GM11168 (cell line): ENCODE data around the gene GLYR1.

ENCODE experiments used
- in situ Hi-C: fragments of 300-500 bp; cut with MboI; formaldehyde crosslinking; loops from one replicate; pipeline ENCODE4 v1.12.0; 2022; ENCODE audit warnings: low sequenced_read_pairs; ENCODE audit not compliant: unreplicated experiment

The GLYR1 gene

DNA sequence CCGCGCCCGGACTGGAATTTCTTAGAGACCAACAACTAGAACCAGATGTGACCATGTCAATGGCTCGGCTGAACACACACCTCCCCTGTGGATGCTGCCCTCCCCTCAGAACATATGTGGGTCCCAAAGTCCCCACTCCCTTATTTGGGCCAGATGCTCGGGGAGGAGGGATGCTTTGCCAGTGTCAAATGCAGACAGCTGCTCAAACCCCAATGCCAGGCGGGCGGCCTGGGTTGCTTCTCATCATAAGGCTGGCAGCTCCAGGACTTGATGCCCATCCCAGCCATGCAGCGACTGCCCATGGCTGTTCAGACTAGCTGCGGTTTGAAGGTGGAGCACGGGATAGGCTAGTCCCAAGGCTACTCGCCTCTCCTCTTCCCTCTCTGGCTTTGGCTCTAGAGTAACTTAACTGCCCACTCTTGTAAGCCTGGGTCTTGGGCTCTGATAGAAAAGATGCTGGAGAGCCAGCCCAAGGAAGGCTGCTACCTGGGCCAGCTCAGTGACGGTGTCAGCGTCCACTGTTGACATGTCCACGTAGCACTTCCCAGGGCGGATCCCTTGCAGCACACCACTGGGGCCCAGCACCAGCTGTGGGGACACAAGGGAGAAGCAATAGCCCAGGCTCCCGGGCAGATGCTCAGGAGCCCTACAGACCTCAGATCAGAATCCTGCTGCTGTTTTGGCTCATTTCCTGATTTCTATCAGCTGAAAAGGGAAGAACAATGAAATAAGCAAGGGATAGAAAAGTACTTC lies 33.7 kb downstream of the GLYR1 start:
- in situ Hi-C loops = no loop called here

DNA sequence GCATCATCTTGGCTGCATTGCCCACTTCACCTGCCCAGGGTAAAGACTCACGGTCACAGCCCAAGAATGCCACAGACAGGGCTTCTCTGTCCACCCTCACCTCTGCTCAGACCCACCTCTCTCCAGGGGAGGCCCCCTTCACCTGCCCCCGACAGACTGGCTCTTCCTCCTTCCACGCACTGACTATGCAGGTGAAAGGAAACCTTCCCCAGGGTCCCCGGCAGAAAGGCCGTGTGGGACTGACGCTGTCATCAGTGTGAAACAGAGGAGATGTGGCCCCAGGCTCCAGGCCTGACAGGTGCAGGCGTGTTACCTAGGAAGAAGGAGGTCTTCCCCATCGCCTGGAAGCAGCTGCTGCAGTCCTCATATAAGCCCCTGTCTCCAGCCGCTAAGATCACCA lies 35.3 kb downstream of the GLYR1 start:
- in situ Hi-C loops = no loop called here

DNA sequence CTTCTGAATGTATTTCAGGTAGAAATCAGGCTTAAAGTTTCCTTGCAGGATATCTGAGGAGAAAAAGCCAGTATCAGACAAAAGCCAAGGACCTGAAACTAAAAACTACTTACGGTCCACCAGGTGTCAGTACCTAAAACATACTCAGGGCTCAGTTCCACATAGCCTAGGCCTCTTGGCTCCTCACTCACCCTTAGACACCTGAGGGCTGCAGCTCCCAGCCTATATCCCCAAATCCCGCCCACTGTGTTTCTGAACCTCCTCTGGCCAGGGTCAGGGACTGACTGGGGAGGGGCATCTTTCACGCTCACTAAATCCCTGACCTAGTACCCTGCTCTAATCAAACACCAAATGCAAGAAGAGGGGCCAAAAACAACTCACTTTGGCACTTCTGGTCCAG lies 35.8 kb downstream of the GLYR1 start:
- in situ Hi-C loops = no loop called here

DNA sequence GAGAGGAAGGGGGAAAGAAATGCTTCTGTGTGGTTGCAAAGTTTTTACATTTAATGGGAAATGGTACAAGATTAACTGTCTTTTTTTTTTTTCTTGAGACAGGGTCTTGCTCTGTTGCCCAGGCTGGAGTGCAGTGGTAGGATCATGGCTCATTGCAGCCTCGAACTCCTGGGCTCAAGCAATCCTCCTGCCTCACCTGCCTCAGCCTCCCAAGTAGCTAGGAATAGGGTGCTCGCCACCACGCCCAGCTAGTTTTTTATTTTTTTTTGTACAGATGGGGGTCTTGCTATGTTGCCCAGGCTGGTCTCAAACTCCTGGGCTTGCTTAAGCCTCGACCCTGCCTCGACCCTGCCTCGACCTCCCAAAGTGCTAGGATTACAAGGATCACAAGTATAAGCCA lies 40.8 kb downstream of the GLYR1 start:
- in situ Hi-C loops = no loop called here

DNA sequence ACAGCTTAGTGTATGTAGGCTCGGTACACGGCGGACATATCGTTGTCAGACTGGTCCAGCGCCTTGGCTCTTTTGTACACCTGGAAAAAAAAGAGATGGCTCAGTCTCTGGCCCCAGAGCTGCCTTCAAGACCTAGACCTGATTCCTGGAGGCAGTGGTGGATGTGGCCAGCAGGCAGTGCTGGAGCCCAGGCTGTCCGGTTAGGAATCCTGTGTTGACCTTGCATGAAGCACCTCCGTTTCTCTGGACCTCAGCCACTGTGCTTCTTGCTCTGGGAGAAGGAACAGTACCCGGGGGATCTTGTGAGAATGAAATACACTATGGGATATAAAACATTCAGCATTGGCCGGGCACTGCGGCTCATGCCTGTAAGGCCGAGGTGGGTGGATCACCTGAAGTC lies 41.9 kb downstream of the GLYR1 start:
- in situ Hi-C loops = no loop called here

DNA sequence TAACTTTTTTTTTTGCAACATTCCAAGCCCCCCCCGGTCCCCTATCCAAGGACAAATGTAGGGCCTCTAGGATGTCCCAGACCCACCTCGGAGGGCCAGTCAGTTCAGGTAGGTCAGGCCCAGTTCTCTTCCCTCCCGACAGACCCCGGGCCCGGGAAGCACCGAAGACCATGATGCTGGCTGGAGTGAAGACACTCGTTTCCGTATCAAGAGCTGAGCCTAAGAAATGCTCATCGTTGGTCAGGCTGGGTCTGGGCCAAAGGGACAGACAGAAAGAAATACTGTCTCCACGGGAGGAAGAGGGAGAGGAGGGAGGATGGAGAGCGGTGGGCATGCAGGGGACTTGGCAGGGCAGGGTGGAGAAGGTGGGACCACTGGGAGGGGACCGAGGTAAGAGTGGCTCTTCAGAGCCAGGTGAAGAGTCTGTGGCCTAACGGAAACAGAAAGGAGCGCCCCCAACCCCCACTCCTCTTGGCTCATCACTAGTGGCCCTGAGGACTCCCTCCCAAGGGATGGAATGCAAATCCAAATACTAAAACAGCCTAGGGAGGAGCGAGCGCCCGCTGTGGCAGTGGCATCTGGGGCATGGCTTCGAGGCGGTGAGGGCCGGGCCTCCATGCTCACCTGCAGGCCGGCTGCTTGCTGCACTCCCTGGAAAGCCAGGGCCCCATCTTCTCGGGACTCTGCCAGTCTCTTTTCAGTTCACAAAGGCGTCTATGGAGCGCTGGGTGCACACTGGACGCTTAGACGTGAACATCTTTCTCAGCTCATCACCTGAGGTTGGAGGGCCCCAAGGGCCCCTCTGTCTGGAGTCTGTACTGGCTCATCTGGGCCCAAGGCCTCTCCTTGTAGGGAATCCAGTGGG lies 43.0 kb downstream of the GLYR1 start:
- in situ Hi-C loops = no loop called here

DNA sequence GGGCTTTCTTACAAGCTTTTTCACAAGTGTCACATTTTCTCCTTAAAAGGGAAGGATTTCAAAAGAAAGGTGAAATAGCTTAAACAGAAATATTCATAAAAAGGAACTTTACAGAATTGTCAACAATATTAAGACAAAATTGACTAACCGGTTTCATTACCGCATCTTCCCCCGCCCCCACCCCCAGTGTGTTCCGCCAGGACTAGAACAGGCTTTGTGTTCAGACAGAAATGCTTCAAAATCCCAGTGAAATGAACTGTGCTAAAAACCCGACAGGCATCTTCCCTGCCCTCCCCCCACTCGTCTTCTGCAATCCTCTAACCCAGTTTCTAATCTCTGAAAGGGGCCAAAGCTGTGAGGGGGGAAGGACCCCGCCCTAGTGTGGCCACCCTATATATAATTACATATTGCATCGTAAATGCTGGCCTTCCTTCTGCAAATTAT lies 43.7 kb downstream of the GLYR1 start:
- in situ Hi-C loops = no loop called here

DNA sequence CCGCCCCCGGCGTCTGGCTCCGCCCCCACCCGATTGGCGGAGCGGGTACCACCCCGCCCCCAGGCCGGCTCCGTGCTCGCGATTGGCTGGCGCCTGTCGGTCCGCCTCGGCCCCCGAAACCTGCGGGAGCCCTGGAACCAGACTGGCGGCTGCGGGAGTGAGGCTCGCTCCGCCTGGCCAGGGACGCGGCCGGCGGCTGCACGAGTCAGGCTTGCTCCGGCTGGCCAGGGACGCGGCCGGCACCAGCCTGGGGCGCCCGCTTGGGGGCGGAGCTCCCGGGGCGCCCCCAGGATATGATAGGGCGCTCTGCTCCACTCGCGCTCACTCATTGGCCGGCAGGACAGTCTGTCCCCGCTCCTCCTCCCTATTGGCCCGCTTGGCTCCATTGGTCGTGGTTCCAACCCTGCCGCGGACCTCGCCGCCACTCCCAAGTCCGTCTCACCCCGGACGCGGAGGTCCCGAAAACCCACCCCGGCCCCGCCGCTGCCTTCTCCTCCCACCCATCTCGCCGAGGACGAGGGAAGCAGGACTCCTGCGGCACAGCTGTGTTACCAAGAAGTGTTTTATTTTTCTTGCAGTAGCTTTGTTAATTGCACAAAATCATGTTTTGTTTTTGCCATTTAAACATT lies 44.3 kb downstream of the GLYR1 start:
- in situ Hi-C loops = no loop called here

DNA sequence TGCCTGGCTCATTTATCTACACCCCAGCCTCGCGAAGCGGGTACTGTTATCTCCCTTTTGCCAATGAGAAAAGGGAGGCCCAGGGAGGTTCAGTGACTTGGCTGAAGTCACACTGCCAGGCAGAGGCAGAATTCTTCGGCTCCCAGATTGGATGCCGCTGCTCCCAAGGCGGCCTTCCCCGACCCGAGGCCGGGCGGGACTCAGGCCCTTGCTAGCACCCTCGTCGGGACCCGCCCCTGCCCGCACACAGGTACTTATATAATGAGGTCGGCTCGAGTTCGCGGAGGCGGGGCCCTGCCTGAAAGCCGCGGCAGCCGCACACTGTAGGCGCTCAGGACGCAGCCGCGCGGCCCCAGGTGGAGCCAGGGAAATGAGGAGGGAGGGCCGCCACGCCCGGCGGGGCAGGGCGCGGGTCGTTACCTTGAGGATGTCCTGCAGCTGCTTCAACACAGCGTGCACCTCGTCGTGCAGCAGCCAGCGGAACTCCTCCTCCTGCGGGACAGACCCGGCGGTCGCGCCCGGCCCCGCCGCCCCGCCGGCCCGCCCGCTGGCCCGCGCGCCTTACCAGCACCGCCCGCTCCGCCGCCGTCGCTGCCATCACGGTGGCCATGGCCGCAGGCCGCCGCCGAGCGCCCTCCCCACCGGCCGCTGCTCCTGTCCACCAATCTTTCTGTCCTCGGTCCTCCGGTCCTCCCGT lies 45.0 kb downstream of the GLYR1 start, which contains the start of gene ROGDI:
ROGDI (minus strand) TSS at position 672 of the 697 bp plus-strand sequence; CDS start at position 610, 62 bp downstream.
- in situ Hi-C loops = no loop called here

DNA sequence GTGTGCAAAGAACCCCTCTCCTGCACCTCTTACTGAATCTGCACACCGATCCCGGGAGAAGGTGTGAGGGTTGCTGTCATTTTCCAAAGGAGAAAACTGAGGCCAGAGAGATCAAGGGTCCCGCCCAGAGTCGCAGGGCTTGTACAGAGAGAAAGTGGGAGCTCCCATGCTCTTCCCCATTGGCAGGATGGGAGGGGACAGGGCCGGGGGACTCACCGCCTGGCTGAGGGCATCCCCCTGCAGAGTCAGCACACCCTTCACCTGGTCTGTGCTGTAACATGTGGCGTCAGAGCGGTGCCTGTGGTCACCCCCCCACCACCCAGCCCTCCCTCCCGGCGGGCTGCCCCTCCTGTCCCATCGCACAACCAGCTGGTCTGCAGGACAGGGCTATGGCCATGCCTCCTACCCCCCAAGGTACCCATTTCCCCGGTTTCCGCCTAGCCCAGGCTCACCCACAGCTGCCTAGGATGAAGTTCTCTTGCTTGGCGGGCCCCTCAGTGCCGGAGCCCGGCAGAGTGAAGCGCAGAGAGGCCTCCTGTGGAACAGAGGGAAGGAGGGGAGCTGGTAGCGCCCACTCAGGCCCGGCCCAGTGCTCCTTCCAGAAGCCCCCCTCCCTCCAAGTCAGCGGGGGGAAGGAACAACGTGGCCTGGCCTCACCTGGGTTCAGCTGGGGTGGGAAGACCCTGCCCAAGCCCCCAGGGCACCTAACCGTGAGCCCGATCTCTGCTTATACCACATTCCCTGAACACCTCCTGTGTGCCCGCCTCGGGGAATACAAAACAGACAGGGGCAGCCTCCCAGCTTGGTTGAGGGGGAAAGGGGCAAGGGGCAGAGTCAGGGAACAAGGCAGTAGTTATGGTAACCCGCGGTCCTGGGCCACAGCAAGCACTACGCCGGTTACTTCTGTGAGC lies 45.8 kb downstream of the GLYR1 start:
- in situ Hi-C loops = no loop called here

DNA sequence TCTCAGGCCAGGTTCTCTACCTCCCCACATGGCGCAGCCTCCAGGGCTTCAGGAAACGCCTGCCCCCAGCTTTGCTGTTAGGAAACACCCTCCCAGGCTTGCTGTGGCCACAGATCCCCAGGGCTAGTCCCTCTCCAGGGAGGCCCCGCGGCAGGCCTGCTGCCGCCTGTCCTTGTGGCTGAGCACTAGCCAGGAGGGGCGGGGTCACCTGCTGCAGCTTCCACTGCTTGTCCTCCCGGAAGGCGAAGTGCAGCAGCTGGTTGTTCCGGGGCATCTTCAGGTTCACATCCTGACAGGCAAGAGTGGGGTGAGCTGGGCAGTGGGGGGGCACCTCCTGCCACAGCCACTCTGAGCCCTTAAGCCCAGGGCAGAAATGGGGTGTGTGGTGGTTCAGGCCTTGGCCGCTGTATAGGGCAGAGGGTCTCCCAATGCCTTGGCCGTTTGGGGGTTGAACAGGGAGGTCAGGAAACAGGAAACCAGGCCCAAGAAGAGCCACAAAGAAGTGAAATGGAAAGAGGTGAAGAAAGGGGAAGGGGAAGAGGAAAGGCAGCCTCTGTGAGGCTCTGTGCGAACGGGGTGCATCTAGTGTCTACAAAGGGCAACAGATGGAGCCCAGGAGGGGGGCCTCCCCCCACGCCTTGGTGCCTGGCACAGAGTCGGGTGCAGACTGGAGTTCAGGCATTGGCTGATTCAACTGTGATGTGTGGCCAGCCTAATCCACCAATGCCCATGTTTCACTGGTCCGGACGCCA lies 46.6 kb downstream of the GLYR1 start:
- in situ Hi-C loops = no loop called here

DNA sequence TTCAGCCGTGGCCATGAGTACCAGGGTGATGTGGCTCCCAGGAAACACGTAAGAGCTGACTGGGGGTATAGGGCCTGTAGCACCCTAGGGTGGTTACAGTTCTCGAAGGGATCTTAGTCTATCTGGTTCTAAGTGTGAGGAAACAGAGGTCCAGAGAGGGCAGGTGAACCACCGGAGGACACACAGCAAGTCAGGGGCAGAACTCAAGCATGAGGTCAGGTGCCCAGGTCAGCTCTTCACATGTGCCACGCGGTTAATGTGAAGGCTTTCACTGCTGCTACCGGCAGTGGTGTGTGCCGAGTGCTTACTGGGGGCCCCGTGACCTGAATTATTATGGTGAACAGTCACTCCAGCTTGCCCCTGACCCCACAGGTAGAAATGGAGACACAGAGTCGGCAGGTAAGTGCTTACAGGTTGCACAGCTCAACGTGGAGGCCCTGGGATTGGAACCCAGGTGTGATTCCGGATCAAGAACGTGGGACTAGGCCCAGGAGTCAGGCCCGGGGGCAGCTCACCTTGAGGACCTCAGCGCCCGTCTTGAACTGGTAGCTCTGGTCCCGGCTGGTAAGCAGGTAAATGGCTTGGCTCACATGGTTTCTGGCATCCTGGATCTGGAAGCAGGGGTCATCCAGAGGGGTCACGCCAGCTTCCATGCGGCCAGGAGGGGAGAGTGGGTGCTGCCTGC lies 47.8 kb downstream of the GLYR1 start:
- in situ Hi-C loops = no loop called here

DNA sequence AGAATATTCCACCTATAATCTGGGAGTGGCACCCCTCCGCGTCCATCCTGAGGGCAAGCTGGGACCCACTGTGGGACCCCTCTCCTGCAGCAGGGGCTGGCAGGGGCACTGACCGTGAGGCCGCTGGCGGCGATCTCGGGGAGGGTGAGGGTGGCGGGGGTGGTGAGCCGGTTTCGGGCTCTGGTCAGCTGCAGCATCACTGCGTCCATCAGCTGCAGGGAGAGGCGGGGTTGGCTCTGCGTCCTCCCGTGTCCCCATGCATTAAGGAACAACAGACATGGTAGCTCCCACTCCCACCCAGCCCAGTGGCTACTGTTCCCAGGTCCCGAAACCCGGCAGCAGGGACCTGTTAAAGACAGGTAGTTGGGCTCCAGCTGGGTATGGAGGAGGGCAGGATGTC lies 48.6 kb downstream of the GLYR1 start:
- in situ Hi-C loops = no loop called here

DNA sequence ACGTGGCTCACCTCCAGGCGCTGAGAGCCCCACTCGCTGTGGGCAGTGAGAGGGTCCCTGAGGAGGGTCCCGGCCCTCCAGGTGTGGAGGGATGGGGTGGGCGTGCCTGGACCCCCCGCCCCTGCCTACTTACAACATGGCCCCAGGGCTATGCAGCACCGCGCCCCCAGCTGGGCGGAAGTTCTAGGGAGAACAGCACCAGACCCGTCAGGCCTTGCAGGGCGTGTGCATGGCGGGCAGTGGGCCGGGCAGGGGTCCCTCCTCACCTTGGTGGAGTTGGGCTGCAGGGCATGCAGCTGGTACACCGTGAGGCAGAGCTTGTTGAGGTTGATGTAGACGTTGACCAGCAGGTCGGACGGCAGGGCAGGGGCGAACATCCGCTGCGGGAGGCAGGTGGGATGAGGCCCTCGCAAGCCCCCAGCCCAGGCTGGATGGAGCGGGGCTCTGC lies 49.3 kb downstream of the GLYR1 start:
- in situ Hi-C loops = no loop called here

DNA sequence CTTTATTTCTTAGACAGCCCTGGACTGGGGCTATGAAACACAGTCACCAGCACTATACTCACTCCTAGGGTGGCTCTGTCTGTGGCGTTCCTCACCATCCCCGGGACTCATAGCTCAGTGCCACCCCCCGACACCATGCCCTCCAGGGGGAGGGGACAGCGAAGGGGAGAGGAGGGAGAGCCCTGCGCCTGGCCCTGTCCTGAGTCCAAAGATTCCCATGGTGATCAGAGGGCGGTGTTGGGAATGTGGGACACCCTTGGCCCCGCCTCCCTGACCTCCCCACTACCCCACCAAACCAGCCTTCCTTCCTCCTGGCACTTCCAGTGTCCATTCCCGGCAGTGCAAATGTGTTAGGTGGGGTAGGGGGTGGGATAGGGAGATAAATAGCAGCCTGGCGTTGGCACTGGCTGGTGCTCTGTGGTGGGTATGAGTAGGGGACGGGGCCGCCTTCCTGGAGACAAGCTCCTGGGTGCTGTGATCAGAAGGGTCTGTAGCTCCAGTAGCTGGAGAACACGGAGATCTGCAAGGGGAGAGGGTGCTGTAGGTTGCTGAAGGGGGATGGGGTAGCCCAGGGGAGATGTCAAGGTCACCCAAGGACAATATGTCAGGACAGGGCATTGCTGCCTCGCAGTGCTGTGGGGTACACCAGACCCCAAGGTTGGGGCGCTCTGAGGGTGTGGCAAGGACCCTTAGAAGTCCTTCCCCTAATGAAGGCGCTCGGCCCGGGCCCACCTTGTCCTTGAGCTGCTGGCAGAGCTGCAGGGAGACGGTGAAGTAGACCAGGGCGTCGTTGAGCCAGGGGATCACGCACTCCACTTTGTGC lies 49.9 kb downstream of the GLYR1 start:
- in situ Hi-C loops = no loop called here

DNA sequence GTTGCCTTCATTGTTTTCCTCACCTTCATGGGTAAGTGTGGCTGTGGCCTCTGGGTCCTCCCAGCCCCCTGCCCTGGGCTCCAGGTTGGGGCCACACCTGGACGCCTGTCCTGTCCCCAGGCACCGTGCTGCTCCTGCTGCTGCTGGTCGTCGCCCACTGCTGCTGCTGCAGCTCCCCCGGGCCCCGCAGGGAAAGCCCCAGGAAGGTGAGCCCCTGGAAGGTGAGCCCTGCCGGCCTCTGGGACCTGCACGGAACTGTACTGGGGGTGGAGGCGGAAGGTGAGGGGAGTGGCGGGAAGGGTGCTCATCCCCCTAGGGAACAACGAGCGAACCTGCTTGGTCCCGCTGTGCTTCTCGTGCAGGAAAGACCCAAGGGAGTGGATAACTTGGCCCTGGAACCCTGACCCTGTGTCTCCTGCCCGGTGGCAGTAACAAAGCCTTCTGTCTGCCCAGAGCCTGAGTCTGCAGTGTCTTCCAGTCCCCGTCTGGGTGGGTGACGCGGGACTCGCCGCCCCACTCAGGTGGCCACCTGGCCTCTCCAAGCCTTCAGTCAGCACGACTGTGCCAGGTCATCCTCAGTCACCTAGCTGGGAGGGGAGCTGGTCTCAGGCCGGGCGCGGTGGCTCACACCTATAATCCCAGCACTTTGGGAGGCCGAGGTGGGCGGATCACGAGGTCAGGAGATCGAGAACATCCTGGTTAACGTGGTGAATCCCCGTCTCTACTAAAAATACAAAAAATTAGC lies 51.1 kb downstream of the GLYR1 start:
- in situ Hi-C loops = no loop called here
